Upper lobe of right lung (tissue), 1 donor: ENCODE data around the gene MED26. TPM values are rescaled to one million over a fixed set of nuclear protein-coding genes. Genes with fewer than 3 reads are reported as not detected.

ENCODE experiments used
- ATAC-seq: fragments of 200-7000 bp; cut with Tn5 transposase; one replicate; pipeline ENCODE4 v1.9.1; 2020; ENCODE audit warnings: mild to moderate bottlenecking, moderate library complexity
- DNase-seq: peaks from one replicate; pipeline ENCODE4 v3.0.0-alpha.2; 2020
- H3K27ac ChIP-seq: fragments of 200-600 bp; one replicate; pipeline ENCODE4 v1.8.0; 2022
- H3K27me3 ChIP-seq: fragments of 200-600 bp; one replicate; pipeline ENCODE4 v1.8.0; 2022; ENCODE audit warnings: mild to moderate bottlenecking
- H3K36me3 ChIP-seq: fragments of 200-600 bp; one replicate; pipeline ENCODE4 v1.8.0; 2022
- H3K4me1 ChIP-seq: fragments of 200-600 bp; one replicate; pipeline ENCODE4 v1.8.0; 2022
- H3K4me3 ChIP-seq: fragments of 200-600 bp; one replicate; pipeline ENCODE4 v1.8.0; 2022; ENCODE audit warnings: mild to moderate bottlenecking
- H3K9me3 ChIP-seq: fragments of 200-600 bp; one replicate; pipeline ENCODE4 v1.8.0; 2022
- CTCF ChIP-seq: fragments of 200-600 bp; IDR thresholded peaks from one replicate; pipeline ENCODE4 v1.8.0; 2022; ENCODE audit warnings: antibody characterized with exemption
- intact Hi-C: fragments of 100-400 bp; cut with DNase I; formaldehyde crosslinking; loops from one replicate; pipeline ENCODE4 v1.11.0; 2022
- total RNA-seq: library from RNA; stranded (reverse); fragmentation: NEBNext Ultra II Directional; extraction: Animal tissue kit (Norgen Biotek cat#: 25700); gene quantifications from one replicate; pipeline ENCODE4 v1.2.1, GENCODE V29; 2021
- donor health status: DM: no; HTN: yes; CAD: no; lungs with severe emphysema.

The MED26 gene
- total RNA-seq, 1 donor from 2014 or later: 13.4 TPM

GRCh38 chr19:16585094-16585801, 42.8 kb downstream of the MED26 start:
- H3K4me1 ChIP-seq: peaks cover 89% of the 10 kb centered on the region
- no peaks in the 10 kb centered on the region for H3K9me3 ChIP-seq
- H3K27me3 ChIP-seq: no peaks in the 10 kb centered on the region
- TF ChIP-seq CTCF: no peak
- H3K4me3 ChIP-seq: peak overlapping the region; percentile 24
- ATAC-seq (no peak), DNase-seq (no peak)
- peak overlapping the region; percentile 49 for H3K27ac ChIP-seq
- intact Hi-C loops: no loop called here
- H3K36me3 ChIP-seq: no peaks in the 10 kb centered on the region

GRCh38 chr19:16584248-16585093, 43.5 kb downstream of the MED26 start:
- Histone ChIP-seq H3K4me1 (peaks cover 82% of the 10 kb centered on the region), H3K27ac (peak overlapping the region; percentile 49), H3K9me3 (no peaks in the 10 kb centered on the region), H3K27me3 (no peaks in the 10 kb centered on the region), H3K36me3 (no peaks in the 10 kb centered on the region), H3K4me3 (peak overlapping the region; percentile 24)
- no peak for TF ChIP-seq CTCF
- ATAC-seq (peak; percentile 85), DNase-seq (peak; percentile 86)
- intact Hi-C loops: no loop called here

GRCh38 chr19:16582486-16583261, 45.3 kb downstream of the MED26 start:
- intact Hi-C loops: no loop called here
- DNase-seq (no peak), ATAC-seq (no peak)
- Histone ChIP-seq H3K36me3 (peaks cover 14% of the 10 kb centered on the region), H3K27ac (no peak overlapping the region), H3K27me3 (no peaks in the 10 kb centered on the region), H3K9me3 (no peaks in the 10 kb centered on the region), H3K4me3 (no peak overlapping the region), H3K4me1 (peaks cover 64% of the 10 kb centered on the region)
- no peak for TF ChIP-seq CTCF

- ATAC-seq (no peak), DNase-seq (no peak)
- no peaks in the 10 kb centered on the region for H3K27me3 ChIP-seq
- H3K9me3 ChIP-seq: no peaks in the 10 kb centered on the region
- no peak overlapping the region for H3K27ac ChIP-seq
- TF ChIP-seq CTCF: no peak
- H3K4me3 ChIP-seq: no peak overlapping the region
- H3K36me3 ChIP-seq: peaks cover 21% of the 10 kb centered on the region
- H3K4me1 ChIP-seq: peaks cover 57% of the 10 kb centered on the region
- intact Hi-C loops: no loop called here
Measured at GRCh38 chr19:16581971-16582343, 46.0 kb downstream of the MED26 start.

- Histone ChIP-seq H3K27ac (no peak overlapping the region), H3K27me3 (no peaks in the 10 kb centered on the region), H3K4me3 (no peak overlapping the region), H3K4me1 (peaks cover 51% of the 10 kb centered on the region), H3K9me3 (no peaks in the 10 kb centered on the region), H3K36me3 (peaks cover 27% of the 10 kb centered on the region)
- no peak for DNase-seq
- intact Hi-C loops: no loop called here
- ATAC-seq: no peak
- TF ChIP-seq CTCF: no peak
Measured at GRCh38 chr19:16581145-16581970, 46.6 kb downstream of the MED26 start.
